ENCODE results near the gene MCEMP1.

MCEMP1 gene

GRCh38 chr19:7699003-7699402, 22.1 kb downstream of the MCEMP1 start:
- DNase-seq, result no peak

GRCh38 chr19:7699417-7700401, 22.8 kb downstream of the MCEMP1 start:
- no peak for DNase-seq

- DNase-seq, result no peak
These were observed 24.3 kb downstream of the MCEMP1 start for GRCh38 chr19:7701049-7701653.

- no peak for DNase-seq
These were observed 25.0 kb downstream of the MCEMP1 start, which contains the start of gene FCER2 for GRCh38 chr19:7701654-7702457. TSS of gene FCER2 (minus strand) at chr19:7702131. CDS start at chr19:7699760, 2,371 bp downstream.

- DNase-seq, result no peak
These were observed 26.4 kb downstream of the MCEMP1 start for GRCh38 chr19:7703332-7703731.

GRCh38 chr19:7704280-7705060, 27.6 kb downstream of the MCEMP1 start:
- DNase-seq, result no peak

GRCh38 chr19:7705387-7706187, 28.7 kb downstream of the MCEMP1 start:
- no peak for DNase-seq

GRCh38 chr19:7706188-7706954, 29.5 kb downstream of the MCEMP1 start:
- no peak for DNase-seq

GRCh38 chr19:7706955-7707456, 30.1 kb downstream of the MCEMP1 start:
- no peak for DNase-seq

GRCh38 chr19:7709932-7710460, 33.1 kb downstream of the MCEMP1 start:
- no peak for DNase-seq

- DNase-seq, result no peak
These were observed 33.7 kb downstream of the MCEMP1 start for GRCh38 chr19:7710616-7711015.

GRCh38 chr19:7715671-7716070, 38.8 kb downstream of the MCEMP1 start:
- no peak for DNase-seq

GRCh38 chr19:7716762-7717161, 39.9 kb downstream of the MCEMP1 start:
- DNase-seq, result no peak

- DNase-seq, result no peak
These were observed 41.8 kb downstream of the MCEMP1 start for GRCh38 chr19:7718668-7719067.

GRCh38 chr19:7720351-7720750, 43.5 kb downstream of the MCEMP1 start:
- DNase-seq, result no peak

GRCh38 chr19:7722231-7722651, 45.4 kb downstream of the MCEMP1 start:
- DNase-seq, result no peak

GRCh38 chr19:7725791-7726190, 48.9 kb downstream of the MCEMP1 start:
- no peak for DNase-seq

- DNase-seq, result no peak
These were observed 52.3 kb downstream of the MCEMP1 start for GRCh38 chr19:7729211-7729610.
